SJSA1 (cell line): ENCODE results near the gene ARL8A. TPM values are rescaled to one million over a fixed set of nuclear protein-coding genes. Genes with fewer than 3 reads are reported as not detected.

Experiments
- DNase-seq, 2 experiments: peaks; one replicate each; pipeline ENCODE4 v3.0.0-alpha.2; 2015 to 2020; ENCODE audit warnings: low spot score in 2 of 2, low read depth in 1 of 2
- H3K27ac ChIP-seq: fragments of 250-450 bp; sonication (Bioruptor Pico); 2 replicates; pipeline ENCODE4 v1.5.1; 2020; ENCODE audit warnings: mild to moderate bottlenecking, moderate library complexity
- H3K27me3 ChIP-seq: fragments of 250-450 bp; sonication (Bioruptor Pico); replicated peaks from 2 replicates; pipeline ENCODE4 v1.5.1; 2020; ENCODE audit warnings: mild to moderate bottlenecking, moderate library complexity
- H3K36me3 ChIP-seq: fragments of 250-450 bp; sonication (Bioruptor Pico); 2 replicates; pipeline ENCODE4 v1.5.1; 2020; ENCODE audit warnings: mild to moderate bottlenecking
- H3K4me1 ChIP-seq: fragments of 250-450 bp; sonication (Bioruptor Pico); replicated peaks from 2 replicates; pipeline ENCODE4 v1.6.1; 2021; ENCODE audit warnings: mild to moderate bottlenecking
- H3K4me3 ChIP-seq: fragments of 250-450 bp; sonication (Bioruptor Pico); 2 replicates; pipeline ENCODE4 v1.5.1; 2020; ENCODE audit warnings: mild to moderate bottlenecking
- H3K9me3 ChIP-seq: fragments of 250-450 bp; sonication (Bioruptor Pico); replicated peaks from 2 replicates; pipeline ENCODE4 v1.5.1; 2020; ENCODE audit warnings: mild to moderate bottlenecking
- total RNA-seq: library from RNA; depleted of rRNA; stranded (reverse); fragments of >200 nt; shearing (Covaris generic); gene quantifications from 2 replicates; pipeline ENCODE4 v1.2.3, GENCODE V29; 2014

ARL8A gene
- total RNA-seq, 1 experiment from 2014 or later, result 31.7 TPM

DNA sequence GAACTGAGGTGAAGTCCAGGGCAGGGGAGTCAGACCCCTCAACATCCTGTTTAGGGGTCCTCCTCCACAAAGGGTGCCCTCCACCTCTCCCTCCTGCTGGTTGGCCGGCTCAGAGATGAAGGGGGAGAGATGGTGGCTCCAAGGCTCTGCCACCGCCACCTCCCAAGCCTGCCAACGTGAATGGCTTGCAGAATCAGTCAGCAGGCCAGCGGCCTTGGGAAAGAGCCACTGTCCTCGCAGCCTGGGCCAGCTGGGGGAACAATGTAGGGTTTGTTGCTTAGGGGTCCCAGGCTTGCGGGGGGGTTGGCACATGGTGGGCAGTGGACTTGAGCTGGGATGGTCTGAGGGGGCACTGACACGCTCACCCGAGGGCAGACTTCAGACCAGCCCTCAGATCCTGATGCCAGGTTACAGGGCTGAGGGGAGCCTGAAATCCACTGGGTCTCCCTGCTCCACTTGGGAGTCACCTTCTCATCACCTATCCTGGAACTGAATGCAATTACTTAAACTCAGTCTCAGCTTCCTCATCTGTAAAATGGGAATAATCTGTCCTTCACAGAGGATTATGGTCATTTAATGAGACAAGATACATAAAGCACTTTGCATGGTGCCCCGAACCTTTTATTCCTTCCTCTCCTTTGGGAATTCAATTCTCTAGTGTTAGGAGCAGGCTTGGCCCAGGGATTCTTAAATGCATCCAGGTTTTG lies 13.6 kb downstream of the ARL8A start:
- H3K27me3 ChIP-seq, result no peaks in the 10 kb centered on the region
- H3K9me3 ChIP-seq, result no peaks in the 10 kb centered on the region
- H3K4me3 ChIP-seq, result no peak overlapping the region
- H3K36me3 ChIP-seq, result peaks cover 33% of the 10 kb centered on the region
- no peaks in the 10 kb centered on the region for H3K4me1 ChIP-seq
- H3K27ac ChIP-seq, result no peak overlapping the region
- DNase-seq, result no peak

DNA sequence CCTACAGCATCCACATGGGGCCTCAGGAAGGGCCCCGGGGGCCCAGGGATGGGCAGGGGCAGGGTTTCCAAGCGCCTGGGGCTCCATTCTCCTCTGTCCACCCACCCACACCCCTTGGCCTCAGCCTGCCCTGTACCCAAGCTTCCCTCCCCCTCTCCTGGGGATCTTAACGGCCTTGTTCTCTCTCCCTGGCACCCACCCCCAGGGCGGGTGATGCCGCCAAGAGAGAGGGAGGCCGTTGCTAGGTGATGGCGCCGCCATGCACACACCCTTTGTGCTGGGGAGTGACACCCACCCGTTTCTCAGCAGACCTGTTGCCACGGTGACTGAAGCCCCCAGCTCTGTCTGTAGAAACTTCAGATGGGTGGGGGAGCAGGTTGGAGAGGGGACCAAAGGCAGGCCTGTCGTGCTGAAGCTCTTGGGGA lies 14.2 kb downstream of the ARL8A start:
- H3K27me3 ChIP-seq, result no peaks in the 10 kb centered on the region
- no peaks in the 10 kb centered on the region for H3K9me3 ChIP-seq

GRCh38 chr1:202129453-202130296 lies 14.9 kb downstream of the ARL8A start:
- DNase-seq, result no peak

More for the DNA sequence above, 14.2 kb downstream of the ARL8A start:
- Histone ChIP-seq H3K4me3 (no peak overlapping the region), H3K4me1 (no peaks in the 10 kb centered on the region), H3K36me3 (peaks cover 28% of the 10 kb centered on the region), H3K27ac (no peak overlapping the region)
- no peak for DNase-seq

DNA sequence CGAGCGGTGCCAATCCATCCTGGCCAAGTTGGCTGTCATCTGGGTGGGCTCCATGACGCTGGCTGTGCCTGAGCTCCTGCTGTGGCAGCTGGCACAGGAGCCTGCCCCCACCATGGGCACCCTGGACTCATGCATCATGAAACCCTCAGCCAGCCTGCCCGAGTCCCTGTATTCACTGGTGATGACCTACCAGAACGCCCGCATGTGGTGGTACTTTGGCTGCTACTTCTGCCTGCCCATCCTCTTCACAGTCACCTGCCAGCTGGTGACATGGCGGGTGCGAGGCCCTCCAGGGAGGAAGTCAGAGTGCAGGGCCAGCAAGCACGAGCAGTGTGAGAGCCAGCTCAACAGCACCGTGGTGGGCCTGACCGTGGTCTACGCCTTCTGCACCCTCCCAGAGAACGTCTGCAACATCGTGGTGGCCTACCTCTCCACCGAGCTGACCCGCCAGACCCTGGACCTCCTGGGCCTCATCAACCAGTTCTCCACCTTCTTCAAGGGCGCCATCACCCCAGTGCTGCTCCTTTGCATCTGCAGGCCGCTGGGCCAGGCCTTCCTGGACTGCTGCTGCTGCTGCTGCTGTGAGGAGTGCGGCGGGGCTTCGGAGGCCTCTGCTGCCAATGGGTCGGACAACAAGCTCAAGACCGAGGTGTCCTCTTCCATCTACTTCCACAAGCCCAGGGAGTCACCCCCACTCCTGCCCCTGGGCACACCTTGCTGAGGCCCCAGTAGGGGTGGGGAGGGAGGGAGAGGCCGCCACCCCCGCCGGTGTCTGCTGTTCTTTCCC lies 16.5 kb downstream of the ARL8A start:
- Histone ChIP-seq H3K36me3 (peaks cover 13% of the 10 kb centered on the region), H3K27me3 (no peaks in the 10 kb centered on the region), H3K4me1 (no peaks in the 10 kb centered on the region), H3K4me3 (no peak overlapping the region), H3K9me3 (no peaks in the 10 kb centered on the region), H3K27ac (no peak overlapping the region)
- DNase-seq, result no peak

More at GRCh38 chr1:202129453-202130296, 14.9 kb downstream of the ARL8A start:
- H3K27me3 ChIP-seq, result no peaks in the 10 kb centered on the region
- no peaks in the 10 kb centered on the region for H3K4me1 ChIP-seq
- H3K27ac ChIP-seq, result no peak overlapping the region
- H3K4me3 ChIP-seq, result no peak overlapping the region
- H3K36me3 ChIP-seq, result peaks cover 23% of the 10 kb centered on the region
- no peaks in the 10 kb centered on the region for H3K9me3 ChIP-seq

DNA sequence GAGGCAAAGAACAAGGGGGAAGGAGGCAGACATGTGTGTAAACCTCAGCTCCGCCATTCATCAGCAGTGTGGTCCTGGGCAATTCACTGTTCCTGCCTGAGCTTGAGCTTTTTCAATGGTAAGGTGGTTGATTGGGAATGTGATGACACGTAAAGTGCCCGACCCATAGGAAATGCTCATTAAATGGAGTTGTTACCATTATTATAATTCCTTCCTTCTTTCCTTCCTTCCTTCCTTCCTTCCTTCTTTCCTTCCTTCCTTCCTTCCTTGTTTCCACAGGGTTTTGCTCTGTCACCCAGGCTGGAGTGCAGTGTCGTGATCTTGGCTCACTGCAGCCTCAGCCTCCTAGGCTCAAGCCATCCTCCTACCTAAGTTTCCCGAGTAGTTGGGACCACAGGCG lies 17.5 kb downstream of the ARL8A start:
- Histone ChIP-seq H3K9me3 (no peaks in the 10 kb centered on the region), H3K27me3 (no peaks in the 10 kb centered on the region), H3K27ac (no peak overlapping the region), H3K4me1 (no peaks in the 10 kb centered on the region), H3K4me3 (no peak overlapping the region), H3K36me3 (peaks cover 4% of the 10 kb centered on the region; the same call in 1 of the 2 replicates)
- DNase-seq, result no peak

DNA sequence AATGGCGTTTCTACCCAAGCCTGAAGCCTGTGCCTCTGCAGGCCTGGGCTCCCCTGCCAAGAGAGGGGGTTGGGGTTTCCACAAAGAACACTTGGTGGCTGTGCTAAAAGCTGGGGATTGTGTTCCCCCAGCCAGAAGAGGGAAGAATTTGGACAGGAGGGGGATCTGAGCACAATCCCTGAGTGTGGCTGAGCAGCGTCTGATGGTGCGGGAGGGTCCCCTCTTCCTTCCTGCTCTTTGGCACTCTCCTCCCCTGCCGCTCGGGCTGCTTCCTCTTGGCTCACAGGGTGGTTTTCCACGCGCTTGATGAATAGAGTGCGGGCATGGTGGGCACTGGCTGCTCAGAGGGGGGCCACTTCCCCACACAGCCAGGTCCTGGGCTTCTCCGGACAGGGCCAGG lies 18.1 kb downstream of the ARL8A start:
- H3K9me3 ChIP-seq, result no peaks in the 10 kb centered on the region
- no peak overlapping the region for H3K4me3 ChIP-seq
- no peak for DNase-seq
- no peaks in the 10 kb centered on the region for H3K27me3 ChIP-seq
- no peak overlapping the region for H3K27ac ChIP-seq
- no peaks in the 10 kb centered on the region for H3K4me1 ChIP-seq
- no peaks in the 10 kb centered on the region for H3K36me3 ChIP-seq

DNA sequence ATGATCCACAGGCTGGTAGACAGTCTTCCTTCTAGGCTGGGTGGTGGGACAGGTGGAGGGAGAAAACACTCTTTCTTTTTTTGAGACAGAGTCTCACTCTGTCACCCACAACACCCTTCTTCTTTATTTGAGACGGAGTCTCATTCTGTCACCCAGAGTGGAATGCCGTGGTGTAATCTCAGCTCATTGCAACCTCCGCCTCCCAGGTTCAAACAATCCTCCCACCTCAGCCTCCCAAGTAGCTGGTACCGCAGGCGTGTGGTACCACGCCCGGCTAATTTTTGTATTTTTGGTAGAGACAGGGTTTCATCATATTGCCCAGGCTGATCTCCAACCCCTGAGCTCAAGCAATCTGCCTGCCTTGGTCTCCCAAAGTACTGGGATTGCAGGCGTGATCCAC lies 18.9 kb downstream of the ARL8A start:
- H3K27me3 ChIP-seq, result no peaks in the 10 kb centered on the region
- H3K9me3 ChIP-seq, result no peaks in the 10 kb centered on the region
- no peak overlapping the region for H3K27ac ChIP-seq
- H3K4me3 ChIP-seq, result no peak overlapping the region
- no peak for DNase-seq
- H3K36me3 ChIP-seq, result no peaks in the 10 kb centered on the region
- no peaks in the 10 kb centered on the region for H3K4me1 ChIP-seq

- Histone ChIP-seq H3K27me3 (no peaks in the 10 kb centered on the region), H3K9me3 (no peaks in the 10 kb centered on the region), H3K27ac (no peak overlapping the region), H3K4me3 (no peak overlapping the region), H3K36me3 (no peaks in the 10 kb centered on the region), H3K4me1 (no peaks in the 10 kb centered on the region; the same call in 1 of the 2 replicates)
- DNase-seq, result no peak
Measured at GRCh38 chr1:202124142-202124541, 20.4 kb downstream of the ARL8A start.

GRCh38 chr1:202123336-202123813 lies 21.2 kb downstream of the ARL8A start:
- no peak for DNase-seq
- Histone ChIP-seq H3K36me3 (no peaks in the 10 kb centered on the region), H3K4me3 (no peak overlapping the region), H3K4me1 (peaks cover 5% of the 10 kb centered on the region), H3K9me3 (no peaks in the 10 kb centered on the region), H3K27ac (no peak overlapping the region), H3K27me3 (no peaks in the 10 kb centered on the region)

DNA sequence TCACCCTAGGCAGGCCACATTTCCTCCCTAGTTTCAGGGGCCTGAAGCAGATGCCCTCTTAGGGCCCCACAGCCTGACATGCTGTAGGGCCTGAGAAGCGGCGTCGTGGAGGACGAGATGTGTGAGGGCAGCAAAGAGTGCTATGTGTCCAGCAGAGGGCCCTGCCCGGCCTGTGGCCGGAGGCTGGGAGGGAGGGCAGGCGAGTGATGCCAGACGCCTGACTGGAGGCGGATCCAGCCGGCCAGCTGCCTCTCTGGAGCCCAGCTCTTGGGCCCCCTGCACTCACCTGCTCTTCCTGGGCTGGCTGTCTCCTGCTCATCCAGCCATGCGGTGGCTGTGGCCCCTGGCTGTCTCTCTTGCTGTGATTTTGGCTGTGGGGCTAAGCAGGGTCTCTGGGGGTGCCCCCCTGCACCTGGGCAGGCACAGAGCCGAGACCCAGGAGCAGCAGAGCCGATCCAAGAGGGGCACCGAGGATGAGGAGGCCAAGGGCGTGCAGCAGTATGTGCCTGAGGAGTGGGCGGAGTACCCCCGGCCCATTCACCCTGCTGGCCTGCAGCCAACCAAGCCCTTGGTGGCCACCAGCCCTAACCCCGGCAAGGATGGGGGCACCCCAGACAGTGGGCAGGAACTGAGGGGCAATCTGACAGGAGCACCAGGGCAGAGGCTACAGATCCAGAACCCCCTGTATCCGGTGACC lies 21.8 kb downstream of the ARL8A start, which contains the start of gene GPR37L1:
GPR37L1 (plus strand) TSS at position 279 of the 697 bp plus-strand sequence; CDS start at position 326, 47 bp downstream.
- H3K36me3 ChIP-seq, result no peaks in the 10 kb centered on the region
- H3K9me3 ChIP-seq, result no peaks in the 10 kb centered on the region
- H3K27ac ChIP-seq, result no peak within 1 kb of the TSS
- no peak within 1 kb of the TSS for H3K4me3 ChIP-seq
- DNase-seq, result no peak
- H3K4me1 ChIP-seq, result peaks cover 11% of the 10 kb centered on the region
- H3K27me3 ChIP-seq, result no peaks in the 10 kb centered on the region

DNA sequence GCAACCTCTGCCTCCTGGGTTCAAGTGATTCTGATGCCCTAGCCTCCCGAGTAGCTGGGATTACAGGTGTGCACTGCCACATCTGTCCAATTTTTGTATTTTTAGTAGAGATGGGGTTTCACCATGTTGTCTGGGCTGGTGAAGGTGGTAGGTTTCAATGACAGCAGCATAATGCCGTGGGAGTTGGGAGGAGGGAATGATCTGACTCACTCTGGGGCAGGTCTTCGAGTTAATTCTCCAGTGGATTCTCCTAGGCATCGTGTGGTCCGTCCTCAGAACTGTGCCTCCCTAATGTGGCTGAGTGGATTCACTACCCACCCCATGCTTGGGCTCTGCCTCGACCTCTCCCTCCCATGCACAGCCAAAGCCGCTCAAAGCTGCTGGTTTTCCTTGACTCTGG lies 23.5 kb downstream of the ARL8A start:
- H3K9me3 ChIP-seq, result no peaks in the 10 kb centered on the region
- H3K36me3 ChIP-seq, result no peaks in the 10 kb centered on the region
- DNase-seq, result no peak
- H3K27ac ChIP-seq, result no peak overlapping the region
- no peaks in the 10 kb centered on the region for H3K27me3 ChIP-seq
- H3K4me1 ChIP-seq, result peaks cover 11% of the 10 kb centered on the region
- no peak overlapping the region for H3K4me3 ChIP-seq

DNA sequence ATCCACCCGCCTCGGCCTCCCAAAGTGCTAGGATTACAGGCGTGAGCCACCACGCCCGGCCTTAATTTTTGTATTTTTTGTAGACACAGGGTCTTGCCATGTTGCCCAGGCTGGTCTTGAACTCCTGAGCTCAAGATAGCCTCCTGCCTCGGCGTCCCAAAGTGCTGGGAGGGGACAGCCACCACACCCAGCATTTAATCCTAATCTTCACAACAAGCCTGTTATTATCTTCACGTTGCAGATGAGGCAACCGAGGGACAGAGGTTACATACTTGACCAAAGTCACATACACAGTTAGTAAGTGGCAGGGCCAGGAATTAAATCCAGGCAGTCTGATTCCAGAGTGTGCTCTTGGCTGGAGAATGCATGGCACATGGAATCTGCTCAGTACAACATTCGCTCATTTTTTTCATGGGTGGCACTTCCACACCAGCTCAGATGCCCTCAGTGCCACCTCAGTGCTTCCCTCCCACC lies 26.6 kb downstream of the ARL8A start:
- no peak overlapping the region for H3K4me3 ChIP-seq
- H3K4me1 ChIP-seq, result peaks cover 21% of the 10 kb centered on the region
- H3K27ac ChIP-seq, result no peak overlapping the region
- no peaks in the 10 kb centered on the region for H3K27me3 ChIP-seq
- H3K36me3 ChIP-seq, result no peaks in the 10 kb centered on the region
- H3K9me3 ChIP-seq, result no peaks in the 10 kb centered on the region
- DNase-seq, result no peak

DNA sequence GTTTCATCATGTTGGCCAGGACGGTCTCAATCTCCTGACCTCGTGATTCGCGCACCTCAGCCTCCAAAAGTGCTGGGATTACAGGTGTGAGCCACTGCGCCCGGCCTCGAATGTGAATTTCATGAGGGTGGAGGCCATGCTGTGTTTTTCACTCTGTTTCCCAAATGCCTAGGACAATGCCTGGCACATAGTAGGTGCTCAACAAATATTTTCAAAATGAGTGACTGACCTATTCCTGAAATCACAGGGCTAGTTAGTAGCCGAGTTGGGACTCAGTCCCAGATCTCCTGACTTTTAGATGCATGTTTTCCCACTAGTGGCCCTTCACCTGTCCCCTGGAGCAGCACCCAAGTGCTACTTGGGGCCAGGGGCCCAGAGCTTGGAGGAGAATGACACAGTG lies 28.2 kb downstream of the ARL8A start:
- DNase-seq, result no peak
- Histone ChIP-seq H3K9me3 (no peaks in the 10 kb centered on the region), H3K36me3 (no peaks in the 10 kb centered on the region), H3K27ac (no peak overlapping the region), H3K4me1 (peaks cover 25% of the 10 kb centered on the region), H3K4me3 (no peak overlapping the region), H3K27me3 (no peaks in the 10 kb centered on the region)
